Keratinocyte (primary cell): ENCODE measurements around the gene ELMO3.

Source experiments
- CTCF ChIP-seq, 3 experiments: IDR thresholded peaks in 1 of 3; conservative IDR thresholded peaks in 1 of 3; optimal IDR thresholded peaks in 1 of 3; 2 replicates in 2 of 3; 3 replicates in 1 of 3; pipeline versions ENCODE3 to v1.5.1; 2011; ENCODE audit warnings: low read length in 3 of 3, mild to moderate bottlenecking in 3 of 3, moderate library complexity in 2 of 3, control low read depth in 1 of 3, inconsistent platforms in 1 of 3; ENCODE audit not compliant: insufficient read depth in 2 of 3; ENCODE audit errors: extremely low read depth in 1 of 3
- EZH2 ChIP-seq: IDR thresholded peaks from one replicate; pipeline ENCODE4 v1.6.1; 2012; ENCODE audit warnings: inconsistent platforms, mild to moderate bottlenecking, low read length, moderate library complexity

DNA sequence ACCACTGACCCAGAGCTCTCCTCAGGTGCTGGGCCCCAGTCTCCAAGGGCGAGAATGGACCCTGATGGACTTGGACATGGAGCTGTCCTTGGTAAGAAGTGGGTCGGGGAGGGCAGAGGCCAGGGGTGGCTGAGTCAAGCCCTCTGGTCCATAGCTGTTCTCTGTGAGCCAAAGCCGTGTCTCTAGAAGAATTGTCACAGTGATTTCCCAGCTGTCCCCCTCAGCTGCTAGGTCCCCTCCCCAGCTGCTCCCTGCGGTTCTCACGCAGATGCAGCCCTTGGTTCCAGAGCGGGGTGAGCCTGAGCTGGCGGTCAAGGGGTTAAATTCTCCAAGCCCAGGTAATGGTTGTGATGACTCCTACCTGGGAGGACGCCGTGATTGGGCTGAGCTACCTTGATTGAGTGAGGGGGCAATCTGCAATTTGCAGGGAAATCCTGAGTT is 29.9 kb upstream of the ELMO3 start:
- TF ChIP-seq CTCF (optimal IDR thresholded peaks at IDR 0.05 in 1 of 3, IDR thresholded peaks at IDR 0.05 in 1 of 3, conservative IDR thresholded peaks at IDR 0.05 in 1 of 3; ENCODE audit: extremely low read depth in 1 of 3, insufficient read depth in 2 of 3, low read length in 3 of 3) (no peak), EZH2 (no peak)
